GM19025 (cell line): ENCODE measurements around the gene FBXO46.

Experiments
- ATAC-seq: cut with Tn5 transposase; IDR thresholded peaks from one replicate; pipeline ENCODE4 v1.9.1; 2021; ENCODE audit warnings: mild to moderate bottlenecking, low read depth, moderate library complexity; ENCODE audit not compliant: unreplicated experiment

FBXO46 gene

GRCh38 chr19:45730368-45731288 is at the start of gene FBXO46:
Gene FBXO46, minus strand, starts transcription at chr19:45730896. Its CDS starts 17,401 bp downstream, at chr19:45713495.
- peak; percentile 91 for ATAC-seq

DNA sequence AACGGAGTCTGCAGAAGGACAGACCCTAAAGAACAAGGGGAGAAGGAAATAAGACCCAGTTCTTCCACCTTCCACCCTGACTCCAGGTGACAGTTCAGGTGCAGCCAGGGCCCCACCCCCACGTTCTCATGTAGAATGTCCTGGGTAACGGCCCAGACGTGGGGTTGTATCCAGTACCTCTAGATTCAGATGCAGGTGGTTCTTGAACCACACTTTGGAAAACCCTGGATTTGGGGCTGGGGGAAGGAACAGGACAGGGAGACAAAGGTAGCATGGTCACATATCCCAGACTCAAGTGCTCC is 49.4 kb upstream of the FBXO46 start:
- ATAC-seq, result no peak

GRCh38 chr19:45779231-45780145 is 48.8 kb upstream of the FBXO46 start:
- peak; percentile 86 for ATAC-seq

DNA sequence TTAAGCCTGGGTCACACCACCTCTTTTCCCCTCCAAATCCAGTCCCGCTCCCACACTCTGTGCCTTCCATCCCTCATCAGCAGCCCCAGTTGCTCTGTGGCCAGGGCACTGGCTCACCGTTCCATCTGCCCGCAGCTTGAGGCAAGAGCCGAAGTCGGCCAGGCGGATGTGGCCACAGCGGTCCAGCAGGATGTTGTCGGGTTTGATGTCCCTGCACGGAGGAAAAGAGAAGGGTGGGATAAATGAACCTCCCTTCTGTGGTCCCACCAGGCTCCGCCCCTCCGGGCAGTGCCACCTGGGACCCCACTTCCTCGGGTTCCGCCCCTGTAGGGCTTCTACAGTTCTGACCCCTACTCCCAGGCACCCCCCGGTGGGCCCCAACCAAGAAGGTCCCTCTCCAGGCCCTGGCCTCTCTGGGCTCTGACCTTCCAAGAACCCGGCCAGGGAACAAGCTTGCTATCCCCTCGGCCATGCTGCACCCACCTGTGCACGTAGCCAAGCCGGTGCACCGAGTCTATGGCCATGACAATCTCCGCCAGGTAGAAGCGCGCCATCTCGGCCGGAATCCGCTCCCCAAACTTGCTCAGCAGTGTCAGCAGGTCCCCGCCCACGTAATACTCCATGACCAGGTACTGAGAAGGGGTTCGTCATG is 47.4 kb upstream of the FBXO46 start:
- ATAC-seq, result no peak

DNA sequence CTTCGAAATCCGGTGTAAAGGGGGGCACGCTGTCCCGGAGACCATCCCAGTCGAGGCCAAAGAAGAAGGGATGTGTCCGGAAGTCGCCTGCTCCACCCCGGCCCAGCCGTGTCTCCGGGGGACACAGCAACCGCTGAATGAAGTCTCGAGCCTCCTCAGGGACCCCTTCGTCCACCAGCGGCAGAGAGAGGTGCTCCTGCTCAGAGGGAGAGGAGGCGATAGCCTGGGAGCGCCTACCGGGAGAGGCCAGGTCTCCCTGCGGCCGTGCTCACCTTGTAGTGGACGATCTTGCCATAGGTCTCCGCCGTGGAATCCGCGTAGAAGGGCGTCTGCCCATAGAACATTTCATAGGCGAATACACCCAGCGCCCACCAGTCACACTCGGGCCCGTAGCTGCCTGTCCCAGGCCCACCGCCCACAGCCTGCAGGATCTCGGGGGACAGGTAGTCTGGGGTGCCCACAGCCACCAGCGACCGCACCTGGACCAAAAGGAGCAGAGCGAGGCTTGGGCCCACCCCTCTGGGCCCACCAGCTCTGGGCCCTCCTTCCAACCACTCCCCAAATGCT is 46.8 kb upstream of the FBXO46 start:
- ATAC-seq, result no peak

GRCh38 chr19:45774765-45775164 is 44.1 kb upstream of the FBXO46 start:
- no peak for ATAC-seq

- no peak for ATAC-seq
Observed at GRCh38 chr19:45773384-45773783, 42.7 kb upstream of the FBXO46 start.

DNA sequence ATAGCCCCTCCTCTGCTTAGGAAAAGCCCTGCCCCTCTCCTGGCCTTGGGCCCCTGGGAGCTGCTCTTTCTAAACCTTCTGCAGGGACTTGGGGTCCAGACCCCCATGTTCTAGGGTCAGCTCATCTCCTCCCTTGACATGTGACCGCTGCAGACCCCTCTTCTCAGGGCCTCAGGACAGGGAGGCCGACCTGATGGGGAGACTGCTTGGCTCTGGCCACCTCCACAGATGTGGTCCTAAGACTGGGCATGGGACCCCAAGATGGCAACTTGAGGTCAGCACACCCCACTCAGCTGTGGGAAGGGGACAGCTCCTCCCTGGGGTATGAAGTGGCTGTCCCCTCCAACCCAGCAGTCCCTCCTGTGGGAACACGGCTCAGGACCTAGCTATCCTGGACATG is 42.2 kb upstream of the FBXO46 start:
- ATAC-seq, result no peak

GRCh38 chr19:45772130-45772840 is 41.6 kb upstream of the FBXO46 start:
- no peak for ATAC-seq

DNA sequence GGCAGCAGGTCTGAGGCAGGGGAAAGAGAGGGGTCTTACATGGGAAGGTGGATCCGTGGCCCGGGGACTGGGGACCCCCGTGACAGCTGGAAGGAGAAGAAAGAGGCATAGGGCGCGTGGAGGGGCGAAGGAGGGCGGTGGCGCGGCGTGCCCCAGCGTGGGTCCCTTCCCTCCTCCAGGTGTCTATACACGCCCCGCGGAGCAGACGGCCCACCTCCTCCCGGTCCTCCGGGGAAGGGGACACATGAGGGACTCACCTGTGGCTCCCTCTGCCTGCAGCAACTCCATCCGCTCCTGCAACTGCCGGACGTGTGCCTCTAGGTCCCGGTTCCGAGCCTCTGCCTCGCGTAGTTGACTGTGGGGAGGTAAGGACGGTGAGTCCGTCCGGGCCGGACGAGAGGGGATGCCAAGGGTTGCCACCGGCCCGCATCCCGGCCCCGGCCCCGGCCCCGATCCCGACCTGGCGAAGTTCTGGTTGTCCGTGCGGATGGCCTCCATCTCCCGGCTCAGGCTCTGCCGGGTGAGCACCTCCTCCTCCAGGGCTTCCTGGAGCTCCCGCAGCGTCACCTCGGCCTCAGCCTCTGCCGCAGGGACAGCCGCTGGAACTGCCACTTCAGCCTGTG is 40.7 kb upstream of the FBXO46 start:
- no peak for ATAC-seq

DNA sequence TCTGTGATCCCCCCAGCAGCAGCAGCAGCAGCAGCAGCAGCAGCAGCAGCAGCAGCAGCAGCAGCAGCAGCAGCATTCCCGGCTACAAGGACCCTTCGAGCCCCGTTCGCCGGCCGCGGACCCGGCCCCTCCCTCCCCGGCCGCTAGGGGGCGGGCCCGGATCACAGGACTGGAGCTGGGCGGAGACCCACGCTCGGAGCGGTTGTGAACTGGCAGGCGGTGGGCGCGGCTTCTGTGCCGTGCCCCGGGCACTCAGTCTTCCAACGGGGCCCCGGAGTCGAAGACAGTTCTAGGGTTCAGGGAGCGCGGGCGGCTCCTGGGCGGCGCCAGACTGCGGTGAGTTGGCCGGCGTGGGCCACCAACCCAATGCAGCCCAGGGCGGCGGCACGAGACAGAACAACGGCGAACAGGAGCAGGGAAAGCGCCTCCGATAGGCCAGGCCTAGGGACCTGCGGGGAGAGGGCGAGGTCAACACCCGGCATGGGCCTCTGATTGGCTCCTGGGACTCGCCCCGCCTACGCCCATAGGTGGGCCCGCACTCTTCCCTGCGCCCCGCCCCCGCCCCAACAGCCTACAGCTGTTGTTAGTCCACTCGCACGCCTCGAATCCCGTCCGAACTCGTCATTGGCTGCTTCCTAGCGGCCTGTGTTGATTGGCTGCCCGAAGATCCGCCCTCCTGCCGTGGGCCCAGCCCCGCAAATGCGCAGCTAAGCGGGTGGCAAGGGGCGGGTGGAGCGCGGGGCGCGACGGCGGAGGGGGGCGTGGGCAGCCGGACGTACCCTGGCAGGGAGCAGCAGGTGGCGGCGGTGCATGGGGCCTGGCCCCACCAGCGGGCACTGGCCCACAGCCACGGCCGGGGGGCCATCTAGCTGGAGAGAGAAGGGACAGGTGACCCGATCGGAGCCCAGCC is 39.8 kb upstream of the FBXO46 start:
- ATAC-seq, result peak; percentile 48

GRCh38 chr19:45769821-45770191 is 39.1 kb upstream of the FBXO46 start:
- no peak for ATAC-seq

DNA sequence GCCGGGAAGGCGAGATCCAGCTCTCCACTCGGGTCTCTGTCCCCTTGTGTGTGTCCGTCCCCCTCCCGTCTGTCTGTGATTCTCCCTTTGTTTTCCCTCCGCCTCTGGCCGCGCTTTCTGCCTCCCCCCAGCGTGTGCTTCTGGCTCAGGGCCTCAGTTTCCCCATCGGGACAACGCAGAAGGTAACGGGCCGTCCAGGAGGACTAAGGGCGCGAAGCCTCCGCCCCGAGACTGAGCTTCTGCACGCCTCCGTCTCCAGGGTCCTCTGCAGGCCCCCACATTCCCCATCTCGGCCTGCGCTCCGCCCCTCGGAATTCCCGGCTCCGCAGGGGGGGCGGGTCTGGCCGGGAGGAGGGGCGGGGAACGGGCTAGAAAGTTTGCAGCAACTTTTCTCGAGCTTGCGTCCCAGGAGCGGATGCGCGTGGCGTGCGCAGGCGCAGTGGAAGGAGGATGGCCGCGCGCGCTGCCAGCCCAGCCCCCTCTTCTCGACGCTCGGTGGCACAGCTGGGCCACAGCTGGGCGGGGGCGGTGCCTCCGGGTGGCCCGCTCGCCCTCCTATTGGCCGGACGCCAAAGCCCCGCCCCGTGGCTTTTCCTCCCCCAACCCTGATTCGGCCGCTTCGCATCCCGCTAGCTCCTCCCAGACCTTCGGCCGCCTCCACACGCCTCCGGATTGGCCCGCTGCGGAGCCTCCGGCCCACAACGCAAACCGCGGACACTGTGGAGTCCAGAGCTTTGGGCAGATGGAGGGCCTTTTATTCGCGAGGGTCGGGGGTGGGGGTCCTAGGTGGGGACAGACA is 38.5 kb upstream of the FBXO46 start, which contains the start of gene SIX5:
SIX5 (minus strand) TSS at position 269 of the 799 bp plus-strand sequence. CDS start 408 bp downstream, outside the sequence.
- ATAC-seq, result peak; percentile 50

GRCh38 chr19:45768655-45768983 is 37.9 kb upstream of the FBXO46 start:
- no peak for ATAC-seq

DNA sequence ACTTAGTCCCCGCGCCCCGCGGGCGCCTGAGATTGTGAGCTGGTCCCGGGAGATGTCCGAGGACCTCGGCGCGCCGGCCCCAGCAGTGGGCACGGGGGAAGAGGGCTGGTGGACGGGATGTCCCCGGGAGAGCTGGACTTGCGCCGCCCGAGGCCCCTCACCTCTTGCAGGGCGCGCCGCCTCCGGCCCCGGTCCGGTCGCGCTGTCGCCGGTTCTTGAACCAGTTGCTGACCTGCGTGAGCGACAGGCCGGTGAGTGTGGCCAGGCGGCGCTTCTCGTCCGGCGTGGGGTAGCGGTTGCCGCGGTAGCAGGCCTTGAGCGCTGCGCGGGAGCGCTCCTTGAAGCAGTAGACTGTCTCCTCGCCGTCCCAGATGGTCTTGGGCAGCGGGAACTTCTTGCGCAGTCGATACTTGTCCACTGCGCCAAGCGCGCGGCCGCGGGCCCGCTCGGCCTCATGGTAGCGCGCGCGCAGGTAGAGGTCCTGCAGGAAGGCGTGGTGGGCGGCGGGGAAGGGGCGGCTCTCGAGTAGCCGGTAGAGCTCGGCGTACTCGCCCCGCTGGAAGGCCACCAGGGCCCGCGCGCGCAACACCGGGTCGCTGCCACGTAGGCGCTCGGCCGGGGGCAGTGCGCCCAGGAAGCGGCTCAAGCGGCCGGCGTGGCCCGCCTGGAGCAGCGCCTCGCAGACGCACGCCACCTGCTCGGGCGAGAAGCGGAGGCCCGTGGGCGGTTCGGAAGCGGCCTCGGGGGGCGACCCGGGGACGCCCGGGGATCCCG is 37.4 kb upstream of the FBXO46 start:
- no peak for ATAC-seq

DNA sequence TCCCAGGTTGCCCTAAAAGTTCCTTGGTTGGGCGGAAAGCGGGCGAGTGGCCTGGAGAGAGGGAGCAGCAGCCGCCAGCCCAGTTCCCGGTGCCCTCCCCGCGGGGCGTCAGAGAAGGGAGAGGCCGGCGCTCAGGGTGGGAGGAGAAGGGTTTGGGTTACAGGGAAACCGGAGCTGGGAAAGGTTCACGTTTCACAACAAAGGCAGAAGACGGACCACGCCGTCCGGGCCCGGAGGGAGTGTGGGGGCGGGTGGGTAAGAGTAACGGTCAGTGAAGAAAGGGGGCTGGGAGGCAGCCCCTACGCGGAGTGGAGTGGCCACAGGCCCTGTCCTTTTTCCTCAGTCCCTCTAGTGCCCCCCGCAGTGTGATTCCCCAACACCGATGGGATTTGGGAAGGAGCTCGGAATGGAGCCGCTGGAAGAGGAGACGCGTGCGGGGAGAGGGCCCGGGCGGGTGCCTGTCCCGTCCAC is 36.7 kb upstream of the FBXO46 start:
- ATAC-seq, result no peak

- no peak for ATAC-seq
Observed at GRCh38 chr19:45766869-45767346, 36.2 kb upstream of the FBXO46 start.
